ENCODE measurements around the gene PLXNA2.

Gene PLXNA2

DNA sequence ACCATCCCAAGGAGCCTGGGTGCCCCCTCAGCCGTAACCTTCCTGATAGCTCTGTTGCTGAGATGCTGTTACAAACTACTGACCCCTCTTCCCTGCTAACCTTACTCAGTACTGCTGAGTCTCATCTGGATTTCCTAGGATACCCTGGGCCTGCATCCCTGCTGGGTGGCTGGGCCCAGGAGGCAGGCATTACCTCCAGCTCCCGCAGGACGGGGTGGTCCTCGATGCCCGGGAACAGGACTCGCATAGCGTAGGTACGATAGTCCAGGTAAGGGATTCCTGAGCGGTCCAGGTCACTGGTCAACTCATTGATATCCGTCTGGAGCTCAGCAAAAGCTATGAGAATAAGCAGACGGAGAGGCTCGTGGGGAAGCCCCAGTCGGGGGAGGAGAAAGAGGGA is 201.3 kb downstream of the PLXNA2 start (continued):
- TF ChIP-seq TOX (CRISPR knock-in tag; IDR thresholded peaks at IDR 0.05; ENCODE audit: borderline replicate concordance), result no peak

GRCh38 chr1:208042041-208042615 is 202.1 kb downstream of the PLXNA2 start:
- TF ChIP-seq OSR1 (CRISPR knock-in tag; IDR thresholded peaks at IDR 0.05) (no peak), ISL1 (CRISPR knock-in tag; IDR thresholded peaks at IDR 0.05) (no peak), ZNF565 (CRISPR knock-in tag; conservative IDR thresholded peaks at IDR 0.05; ENCODE audit: low read depth) (no peak), TCF4 (CRISPR knock-in tag; IDR thresholded peaks at IDR 0.05; ENCODE audit: borderline replicate concordance) (no peak), ZNF70 (CRISPR knock-in tag; IDR thresholded peaks at IDR 0.05) (no peak), TOX (CRISPR knock-in tag; IDR thresholded peaks at IDR 0.05; ENCODE audit: borderline replicate concordance) (no peak), RARB (CRISPR knock-in tag; IDR thresholded peaks at IDR 0.05) (no peak), CSDC2 (CRISPR knock-in tag; IDR thresholded peaks at IDR 0.05) (no peak), ZFP3 (CRISPR knock-in tag; IDR thresholded peaks at IDR 0.05) (no peak), ARNTL (CRISPR knock-in tag; IDR thresholded peaks at IDR 0.05; ENCODE audit: borderline replicate concordance, low read depth) (no peak), CSRNP3 (CRISPR knock-in tag; IDR thresholded peaks at IDR 0.05) (no peak), ZFP30 (CRISPR knock-in tag; IDR thresholded peaks at IDR 0.05) (no peak)
- TF ChIP-seq, protein P1, sequence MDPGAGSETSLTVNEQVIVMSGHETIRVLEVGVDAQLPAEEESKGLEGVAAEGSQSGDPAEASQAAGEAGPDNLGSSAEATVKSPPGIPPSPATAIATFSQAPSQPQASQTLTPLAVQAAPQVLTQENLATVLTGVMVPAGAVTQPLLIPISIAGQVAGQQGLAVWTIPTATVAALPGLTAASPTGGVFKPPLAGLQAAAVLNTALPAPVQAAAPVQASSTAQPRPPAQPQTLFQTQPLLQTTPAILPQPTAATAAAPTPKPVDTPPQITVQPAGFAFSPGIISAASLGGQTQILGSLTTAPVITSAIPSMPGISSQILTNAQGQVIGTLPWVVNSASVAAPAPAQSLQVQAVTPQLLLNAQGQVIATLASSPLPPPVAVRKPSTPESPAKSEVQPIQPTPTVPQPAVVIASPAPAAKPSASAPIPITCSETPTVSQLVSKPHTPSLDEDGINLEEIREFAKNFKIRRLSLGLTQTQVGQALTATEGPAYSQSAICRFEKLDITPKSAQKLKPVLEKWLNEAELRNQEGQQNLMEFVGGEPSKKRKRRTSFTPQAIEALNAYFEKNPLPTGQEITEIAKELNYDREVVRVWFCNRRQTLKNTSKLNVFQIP (CRISPR knock-in tag; IDR thresholded peaks at IDR 0.05; ENCODE audit: borderline replicate concordance, low read depth), result no peak
- TF ChIP-seq, protein P2, sequence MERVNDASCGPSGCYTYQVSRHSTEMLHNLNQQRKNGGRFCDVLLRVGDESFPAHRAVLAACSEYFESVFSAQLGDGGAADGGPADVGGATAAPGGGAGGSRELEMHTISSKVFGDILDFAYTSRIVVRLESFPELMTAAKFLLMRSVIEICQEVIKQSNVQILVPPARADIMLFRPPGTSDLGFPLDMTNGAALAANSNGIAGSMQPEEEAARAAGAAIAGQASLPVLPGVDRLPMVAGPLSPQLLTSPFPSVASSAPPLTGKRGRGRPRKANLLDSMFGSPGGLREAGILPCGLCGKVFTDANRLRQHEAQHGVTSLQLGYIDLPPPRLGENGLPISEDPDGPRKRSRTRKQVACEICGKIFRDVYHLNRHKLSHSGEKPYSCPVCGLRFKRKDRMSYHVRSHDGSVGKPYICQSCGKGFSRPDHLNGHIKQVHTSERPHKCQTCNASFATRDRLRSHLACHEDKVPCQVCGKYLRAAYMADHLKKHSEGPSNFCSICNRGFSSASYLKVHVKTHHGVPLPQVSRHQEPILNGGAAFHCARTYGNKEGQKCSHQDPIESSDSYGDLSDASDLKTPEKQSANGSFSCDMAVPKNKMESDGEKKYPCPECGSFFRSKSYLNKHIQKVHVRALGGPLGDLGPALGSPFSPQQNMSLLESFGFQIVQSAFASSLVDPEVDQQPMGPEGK (CRISPR knock-in tag; IDR thresholded peaks at IDR 0.05; ENCODE audit: borderline replicate concordance), result no peak
- no peak for ATAC-seq

DNA sequence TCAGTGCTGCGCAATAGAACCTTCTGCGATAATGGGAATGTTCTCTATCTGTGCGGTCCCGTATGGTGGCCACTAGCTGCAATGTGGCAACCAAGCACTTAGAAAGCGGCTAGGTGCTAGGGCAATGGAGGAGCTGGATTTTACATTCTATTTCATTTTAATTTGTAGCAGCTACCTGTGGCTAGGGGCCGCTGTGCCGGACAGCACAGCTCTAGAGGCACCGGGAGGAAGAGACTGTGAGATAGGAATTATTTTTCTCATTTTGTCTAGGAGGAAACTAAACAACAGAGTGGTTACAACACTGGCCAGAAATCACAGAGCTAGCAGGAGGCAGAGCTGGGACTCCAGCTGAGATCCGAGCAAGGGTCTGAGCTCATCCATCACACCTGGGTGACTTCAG is 202.7 kb downstream of the PLXNA2 start:
- no peak for ATAC-seq
- TF ChIP-seq RARB (CRISPR knock-in tag; IDR thresholded peaks at IDR 0.05), result no peak
- no peak for TF ChIP-seq SNAI2 (CRISPR knock-in tag; IDR thresholded peaks at IDR 0.05)
- no peak for TF ChIP-seq ZFP30 (CRISPR knock-in tag; IDR thresholded peaks at IDR 0.05)
- TF ChIP-seq PPARA (CRISPR knock-in tag; IDR thresholded peaks at IDR 0.05; ENCODE audit: borderline replicate concordance), result no peak
- TF ChIP-seq, protein P3, sequence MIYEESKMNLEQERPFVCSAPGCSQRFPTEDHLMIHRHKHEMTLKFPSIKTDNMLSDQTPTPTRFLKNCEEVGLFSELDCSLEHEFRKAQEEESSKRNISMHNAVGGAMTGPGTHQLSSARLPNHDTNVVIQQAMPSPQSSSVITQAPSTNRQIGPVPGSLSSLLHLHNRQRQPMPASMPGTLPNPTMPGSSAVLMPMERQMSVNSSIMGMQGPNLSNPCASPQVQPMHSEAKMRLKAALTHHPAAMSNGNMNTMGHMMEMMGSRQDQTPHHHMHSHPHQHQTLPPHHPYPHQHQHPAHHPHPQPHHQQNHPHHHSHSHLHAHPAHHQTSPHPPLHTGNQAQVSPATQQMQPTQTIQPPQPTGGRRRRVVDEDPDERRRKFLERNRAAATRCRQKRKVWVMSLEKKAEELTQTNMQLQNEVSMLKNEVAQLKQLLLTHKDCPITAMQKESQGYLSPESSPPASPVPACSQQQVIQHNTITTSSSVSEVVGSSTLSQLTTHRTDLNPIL (CRISPR knock-in tag; IDR thresholded peaks at IDR 0.05; ENCODE audit: low read depth), result no peak
- TF ChIP-seq, protein P1 (CRISPR knock-in tag; IDR thresholded peaks at IDR 0.05; ENCODE audit: borderline replicate concordance, low read depth), result no peak
- no peak for TF ChIP-seq ZNF8 (CRISPR knock-in tag; IDR thresholded peaks at IDR 0.05)
- no peak for TF ChIP-seq GLIS3 (CRISPR knock-in tag; IDR thresholded peaks at IDR 0.05)
- no peak for TF ChIP-seq BACH2 (CRISPR knock-in tag; IDR thresholded peaks at IDR 0.05; ENCODE audit: borderline replicate concordance)
- TF ChIP-seq ZFP3 (CRISPR knock-in tag; IDR thresholded peaks at IDR 0.05), result no peak
- TF ChIP-seq ARNTL (CRISPR knock-in tag; IDR thresholded peaks at IDR 0.05; ENCODE audit: borderline replicate concordance, low read depth), result no peak
- no peak for TF ChIP-seq ZNF565 (CRISPR knock-in tag; conservative IDR thresholded peaks at IDR 0.05; ENCODE audit: low read depth)
- TF ChIP-seq TCF4 (CRISPR knock-in tag; IDR thresholded peaks at IDR 0.05; ENCODE audit: borderline replicate concordance), result no peak
- no peak for TF ChIP-seq ESRRG (CRISPR knock-in tag; IDR thresholded peaks at IDR 0.05)
- TF ChIP-seq ZC3H10 (CRISPR knock-in tag; IDR thresholded peaks at IDR 0.05), result no peak
- no peak for TF ChIP-seq ISL1 (CRISPR knock-in tag; IDR thresholded peaks at IDR 0.05)
- no peak for TF ChIP-seq TSHZ2 (CRISPR knock-in tag; IDR thresholded peaks at IDR 0.05)
